WI38 (cell line): ENCODE results near the gene SPART.

Source experiments
- H3K4me3 ChIP-seq: 2 replicates; pipeline ENCODE4 v1.5.1; 2011; ENCODE audit warnings: low read depth, mild to moderate bottlenecking, control low read depth, low read length
- CTCF ChIP-seq: IDR thresholded peaks from 2 replicates; pipeline ENCODE4 v1.5.1; 2012; ENCODE audit warnings: low read depth, mild to moderate bottlenecking, control low read depth, low read length

Gene SPART

DNA sequence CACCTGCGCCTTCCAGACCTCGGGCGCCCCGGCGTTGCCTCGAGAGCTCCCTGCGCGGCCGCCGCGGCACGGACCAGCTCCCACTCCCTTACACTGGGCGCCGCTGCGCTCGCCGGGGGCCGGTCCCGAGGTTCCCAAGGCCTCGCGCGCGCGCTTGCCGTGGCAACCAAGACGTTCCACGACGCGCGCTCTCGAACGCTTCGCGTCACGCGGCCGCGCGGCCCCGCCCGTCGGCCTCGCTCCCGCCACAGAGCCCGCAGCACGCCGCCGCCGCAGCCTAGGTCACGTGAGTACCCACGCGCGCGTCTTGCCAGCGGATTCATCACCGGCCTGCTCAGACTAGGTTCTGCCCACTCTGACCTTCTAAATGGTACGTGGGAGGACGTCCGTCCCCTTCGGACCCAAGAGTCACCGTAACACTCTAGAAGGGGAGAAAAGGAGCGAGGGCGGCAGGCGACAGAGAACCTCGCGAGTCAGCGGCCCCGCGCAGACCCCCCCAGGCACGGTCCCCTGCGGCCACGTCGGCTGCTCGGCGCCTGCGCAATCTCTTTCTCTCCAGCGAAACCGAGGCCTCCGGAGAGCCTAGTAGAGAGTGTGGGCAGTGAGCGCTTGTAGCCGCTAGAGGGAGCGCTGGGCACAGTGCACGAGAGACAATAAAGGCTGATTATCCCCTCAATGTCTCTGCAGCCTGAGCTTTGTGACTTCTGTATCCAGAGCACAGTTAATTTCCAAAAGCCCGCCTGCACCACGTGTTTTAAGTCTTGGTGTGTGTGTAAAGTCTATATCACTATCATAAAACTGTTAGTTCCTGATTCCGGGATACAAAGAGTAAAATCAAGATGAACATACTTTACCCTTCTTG is at the start of gene SPART:
Gene SPART (minus strand): TSS at position 173 of the 862 bp plus-strand sequence. CDS start 10,564 bp downstream, outside the sequence.
- peak within 1 kb of the TSS; percentile 90 for H3K4me3 ChIP-seq
- peak; percentile 94 for TF ChIP-seq CTCF

DNA sequence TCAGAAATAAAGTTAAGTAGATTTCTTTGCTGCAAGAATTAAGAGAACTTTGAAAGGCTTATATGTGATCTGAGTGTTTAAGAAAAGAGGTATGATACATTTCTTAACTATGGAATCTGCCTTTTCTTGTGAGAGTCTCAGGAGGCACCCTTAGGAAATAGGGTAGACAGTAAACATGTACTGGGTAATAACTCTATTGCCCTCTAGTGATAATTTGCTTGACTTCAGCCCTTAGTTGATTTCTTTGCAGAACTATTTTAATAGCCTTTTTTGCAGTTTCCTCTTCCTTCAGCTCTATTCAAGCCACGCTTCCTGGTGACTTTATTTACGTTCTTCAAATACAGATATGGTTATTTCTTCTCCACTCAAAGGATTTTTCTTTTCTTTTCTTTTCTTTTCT is 49.1 kb upstream of the SPART start:
- peak; percentile 23; the same call in 1 of the 2 replicates for TF ChIP-seq CTCF
- no peak overlapping the region for H3K4me3 ChIP-seq

- no peak for TF ChIP-seq CTCF
- H3K4me3 ChIP-seq, result no peak overlapping the region
These were observed 39.3 kb upstream of the SPART start for GRCh38 chr13:36385489-36385888.

DNA sequence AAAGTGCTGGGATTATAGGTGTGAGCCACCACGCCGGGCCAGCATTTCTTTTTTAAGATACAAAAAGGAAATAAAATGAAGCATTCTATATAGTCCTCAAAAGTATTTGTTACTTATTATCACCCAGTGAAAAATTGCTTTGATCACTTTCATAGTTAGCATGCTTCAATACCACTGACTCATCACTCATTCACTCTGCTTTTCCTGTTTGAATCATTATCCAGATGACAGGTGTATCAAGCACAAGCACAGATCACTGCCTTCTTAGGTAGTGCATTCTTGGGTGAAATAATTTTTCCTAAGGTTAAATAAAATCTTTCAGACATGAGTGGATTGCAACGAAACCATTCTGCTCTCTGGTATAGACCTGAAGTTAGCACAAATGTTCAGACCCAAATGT is 35.8 kb upstream of the SPART start:
- H3K4me3 ChIP-seq, result no peak overlapping the region
- no peak for TF ChIP-seq CTCF

DNA sequence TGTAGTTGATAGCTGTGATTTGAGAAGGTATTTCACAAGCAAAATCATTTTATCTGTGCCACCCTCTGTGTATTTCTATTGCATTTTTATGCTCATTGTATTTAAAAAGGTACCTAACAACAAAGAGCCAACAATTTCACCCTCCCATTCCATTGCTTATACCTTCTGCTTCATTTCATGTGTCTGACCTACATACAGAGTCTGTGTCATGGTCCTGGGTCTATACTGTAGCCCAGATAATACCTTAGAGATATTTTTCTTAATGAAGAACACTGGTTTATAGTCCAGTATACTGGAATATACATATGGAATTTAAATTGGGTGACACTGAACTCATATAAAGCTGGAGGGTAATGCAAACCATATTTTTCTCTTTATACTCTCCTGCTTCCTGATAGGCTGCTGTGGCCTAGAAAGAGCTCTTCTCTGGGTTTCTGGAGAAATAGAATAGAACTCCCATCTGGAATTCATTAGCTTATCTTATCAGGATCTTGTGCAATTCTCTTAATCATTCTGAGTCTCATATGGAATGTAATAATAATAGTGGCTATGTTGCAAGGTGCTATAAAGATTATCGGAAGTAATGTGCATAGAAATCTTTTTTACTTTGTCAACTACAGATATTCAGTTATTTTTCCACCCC is 31.8 kb upstream of the SPART start:
- H3K4me3 ChIP-seq, result no peak overlapping the region
- no peak for TF ChIP-seq CTCF

DNA sequence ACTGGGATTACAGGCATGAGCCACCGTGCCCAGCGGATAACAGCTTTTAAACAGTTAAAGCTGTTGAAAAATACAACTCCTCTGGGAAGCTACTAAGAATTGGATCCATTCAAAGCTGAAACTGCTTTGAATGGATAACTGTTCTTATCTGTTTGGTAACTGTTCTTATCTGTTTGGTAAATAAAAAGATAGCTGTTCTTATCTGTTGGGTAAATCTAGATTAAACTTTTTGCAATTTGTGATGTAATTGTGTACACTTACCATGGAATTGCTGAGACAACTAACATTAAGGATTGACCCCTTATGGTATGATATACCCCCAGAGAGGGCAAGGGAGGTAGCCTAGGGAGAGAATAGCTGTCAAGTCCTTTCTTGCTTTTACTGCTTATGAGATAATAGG is 27.9 kb upstream of the SPART start:
- TF ChIP-seq CTCF, result no peak
- H3K4me3 ChIP-seq, result no peak overlapping the region

DNA sequence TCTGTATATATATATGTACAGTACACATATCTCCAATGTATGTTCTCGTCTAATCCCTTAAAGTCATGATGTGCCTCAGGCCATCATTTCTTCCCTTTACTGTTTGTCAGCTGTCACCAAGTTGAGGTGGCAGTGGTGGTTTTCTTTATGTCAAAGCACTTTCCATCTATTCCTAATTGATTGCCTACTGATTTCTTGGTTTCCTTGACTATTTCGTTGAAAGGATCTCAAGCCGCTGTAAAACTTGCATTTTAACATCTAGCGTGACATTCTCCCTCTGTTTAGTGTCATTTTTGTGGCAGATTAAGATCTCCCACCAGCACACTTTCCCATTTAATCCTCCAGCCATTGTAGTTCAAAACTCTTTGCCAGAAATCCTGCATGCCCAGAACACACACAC is 25.0 kb upstream of the SPART start:
- no peak for TF ChIP-seq CTCF
- no peak overlapping the region for H3K4me3 ChIP-seq
